ENCODE measurements around the gene PALD1. TPM values are rescaled to one million over a fixed set of nuclear protein-coding genes. Genes with fewer than 3 reads are reported as not detected.

The PALD1 gene
- total RNA-seq, 1 donor from 2014 or later, result 1.8 TPM

DNA sequence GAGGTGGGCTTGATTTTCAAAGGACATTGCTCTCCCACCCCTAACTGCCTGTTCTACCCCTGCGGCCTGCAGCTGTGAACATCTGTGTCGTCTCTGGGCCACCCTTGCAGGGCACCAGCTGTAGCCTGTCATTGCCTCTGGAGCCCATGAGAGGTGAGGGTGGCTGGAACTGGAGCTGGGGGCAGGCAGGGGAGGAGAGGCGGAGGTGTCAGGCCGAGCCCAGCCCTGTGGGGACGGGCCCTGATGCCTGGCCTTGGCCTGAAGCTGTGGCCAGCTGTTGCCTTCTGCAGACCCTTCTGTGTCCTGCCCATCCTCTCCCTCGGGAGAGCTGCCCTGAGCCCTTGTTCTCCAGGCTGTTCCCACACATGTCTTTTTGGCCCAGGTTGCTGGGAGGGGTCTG lies 44.5 kb downstream of the PALD1 start:
- Histone ChIP-seq H2AFZ (ENCODE audit: low read depth, low read length) (no peak overlapping the region), H3K4me2 (ENCODE audit: low read length) (no peak overlapping the region), H3K27me3 (ENCODE audit: insufficient read depth, low read length) (no peaks in the 10 kb centered on the region), H3K4me3 (ENCODE audit: insufficient read depth, low read depth, low read length) (no peak overlapping the region), H3K79me2 (ENCODE audit: insufficient read depth, low read length) (no peaks in the 10 kb centered on the region), H3K9me3 (ENCODE audit: insufficient read depth, low read depth, low read length) (no peaks in the 10 kb centered on the region), H3K27ac (ENCODE audit: low read depth, low read length) (no peak overlapping the region), H3K9ac (ENCODE audit: low read length) (no peak overlapping the region), H4K20me1 (ENCODE audit: insufficient read depth, low read length) (no peaks in the 10 kb centered on the region), H3K4me1 (ENCODE audit: insufficient read depth, low read length) (peaks cover 8% of the 10 kb centered on the region), H3K36me3 (ENCODE audit: insufficient read depth, low read length) (no peaks in the 10 kb centered on the region)
- FAIRE-seq (no peak), DNase-seq (ENCODE audit: low read depth) (no peak)
- TF ChIP-seq, protein P1, sequence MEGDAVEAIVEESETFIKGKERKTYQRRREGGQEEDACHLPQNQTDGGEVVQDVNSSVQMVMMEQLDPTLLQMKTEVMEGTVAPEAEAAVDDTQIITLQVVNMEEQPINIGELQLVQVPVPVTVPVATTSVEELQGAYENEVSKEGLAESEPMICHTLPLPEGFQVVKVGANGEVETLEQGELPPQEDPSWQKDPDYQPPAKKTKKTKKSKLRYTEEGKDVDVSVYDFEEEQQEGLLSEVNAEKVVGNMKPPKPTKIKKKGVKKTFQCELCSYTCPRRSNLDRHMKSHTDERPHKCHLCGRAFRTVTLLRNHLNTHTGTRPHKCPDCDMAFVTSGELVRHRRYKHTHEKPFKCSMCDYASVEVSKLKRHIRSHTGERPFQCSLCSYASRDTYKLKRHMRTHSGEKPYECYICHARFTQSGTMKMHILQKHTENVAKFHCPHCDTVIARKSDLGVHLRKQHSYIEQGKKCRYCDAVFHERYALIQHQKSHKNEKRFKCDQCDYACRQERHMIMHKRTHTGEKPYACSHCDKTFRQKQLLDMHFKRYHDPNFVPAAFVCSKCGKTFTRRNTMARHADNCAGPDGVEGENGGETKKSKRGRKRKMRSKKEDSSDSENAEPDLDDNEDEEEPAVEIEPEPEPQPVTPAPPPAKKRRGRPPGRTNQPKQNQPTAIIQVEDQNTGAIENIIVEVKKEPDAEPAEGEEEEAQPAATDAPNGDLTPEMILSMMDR (IDR thresholded peaks at IDR 0.05; ENCODE audit: insufficient read depth, low read depth, low read length), result no peak
- no peak for TF ChIP-seq EZH2 (IDR thresholded peaks at IDR 0.05; ENCODE audit: insufficient read depth, low read length)
- peaks cover 14% of the 10 kb centered on the region for H3K4me1 Mint-ChIP-seq (ENCODE audit: low read depth, unreplicated experiment)
- no peaks in the 10 kb centered on the region for H3K36me3 Mint-ChIP-seq (ENCODE audit: low read depth, unreplicated experiment)
- no peaks in the 10 kb centered on the region for H3K9me3 Mint-ChIP-seq (ENCODE audit: unreplicated experiment)
- H3K4me3 Mint-ChIP-seq (ENCODE audit: unreplicated experiment), result no peak overlapping the region
- no peak overlapping the region for H3K27ac Mint-ChIP-seq (ENCODE audit: unreplicated experiment)
- H3K27me3 Mint-ChIP-seq (ENCODE audit: low read depth, unreplicated experiment), result peaks cover 14% of the 10 kb centered on the region

DNA sequence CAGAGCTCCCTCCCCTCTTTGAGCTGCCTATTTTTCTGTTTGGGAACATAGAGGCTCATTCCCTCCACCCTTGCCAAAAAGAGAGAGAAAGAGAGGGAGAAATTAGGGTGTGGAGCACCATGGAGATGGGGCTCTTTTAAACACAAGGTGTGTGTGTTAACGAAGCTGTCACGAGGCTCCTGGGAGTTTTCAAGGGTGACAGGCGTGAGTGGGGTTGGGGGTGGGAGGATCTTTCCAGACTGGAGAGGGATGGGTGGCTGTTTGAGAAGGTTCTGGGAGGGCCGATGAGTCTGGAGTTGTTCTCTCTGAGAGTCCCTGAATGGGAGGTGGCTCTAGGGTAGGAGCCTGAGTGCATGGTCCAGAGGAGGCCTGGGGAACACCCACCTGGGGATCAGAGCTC lies 45.0 kb downstream of the PALD1 start:
- TF ChIP-seq, protein P1 (IDR thresholded peaks at IDR 0.05; ENCODE audit: insufficient read depth, low read depth, low read length), result no peak
- TF ChIP-seq EZH2 (IDR thresholded peaks at IDR 0.05; ENCODE audit: insufficient read depth, low read length), result no peak
- Histone ChIP-seq H3K9ac (ENCODE audit: low read length) (no peak overlapping the region), H3K9me3 (ENCODE audit: insufficient read depth, low read depth, low read length) (no peaks in the 10 kb centered on the region), H3K27me3 (ENCODE audit: insufficient read depth, low read length) (no peaks in the 10 kb centered on the region), H4K20me1 (ENCODE audit: insufficient read depth, low read length) (no peaks in the 10 kb centered on the region), H3K4me1 (ENCODE audit: insufficient read depth, low read length) (peaks cover 8% of the 10 kb centered on the region), H3K4me2 (ENCODE audit: low read length) (no peak overlapping the region), H3K79me2 (ENCODE audit: insufficient read depth, low read length) (no peaks in the 10 kb centered on the region), H3K27ac (ENCODE audit: low read depth, low read length) (no peak overlapping the region), H3K36me3 (ENCODE audit: insufficient read depth, low read length) (no peaks in the 10 kb centered on the region), H2AFZ (ENCODE audit: low read depth, low read length) (no peak overlapping the region), H3K4me3 (ENCODE audit: insufficient read depth, low read depth, low read length) (no peak overlapping the region)
- no peaks in the 10 kb centered on the region for H3K9me3 Mint-ChIP-seq (ENCODE audit: unreplicated experiment)
- FAIRE-seq, result no peak
- no peak overlapping the region for H3K27ac Mint-ChIP-seq (ENCODE audit: unreplicated experiment)
- DNase-seq (ENCODE audit: low read depth), result no peak
- no peaks in the 10 kb centered on the region for H3K36me3 Mint-ChIP-seq (ENCODE audit: low read depth, unreplicated experiment)
- H3K4me3 Mint-ChIP-seq (ENCODE audit: unreplicated experiment), result no peak overlapping the region
- H3K4me1 Mint-ChIP-seq (ENCODE audit: low read depth, unreplicated experiment), result peaks cover 13% of the 10 kb centered on the region
- peaks cover 14% of the 10 kb centered on the region for H3K27me3 Mint-ChIP-seq (ENCODE audit: low read depth, unreplicated experiment)

DNA sequence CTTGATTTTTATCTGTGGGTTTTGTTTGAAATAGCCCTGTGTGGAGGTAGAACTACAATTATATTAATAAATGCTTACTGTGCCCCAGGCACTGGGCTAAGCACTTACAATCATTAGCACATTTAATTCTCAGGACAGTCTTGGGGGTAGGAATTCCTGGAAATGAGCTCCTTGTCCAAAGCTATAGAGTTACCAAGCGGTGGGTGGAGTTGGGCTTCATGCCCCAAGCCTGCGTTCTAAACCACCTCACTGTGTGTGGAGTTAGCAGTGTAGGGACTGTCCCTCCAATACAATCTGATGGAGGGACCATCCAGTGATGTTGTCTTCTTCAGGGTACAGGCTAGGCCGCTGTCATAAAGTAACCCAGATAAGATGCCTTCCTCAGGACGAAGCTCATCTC lies 49.7 kb downstream of the PALD1 start:
- no peak overlapping the region for H3K4me2 ChIP-seq (ENCODE audit: low read length)
- H3K9ac ChIP-seq (ENCODE audit: low read length), result no peak overlapping the region
- H3K27ac ChIP-seq (ENCODE audit: low read depth, low read length), result no peak overlapping the region
- Mint-ChIP-seq H3K9me3 (ENCODE audit: unreplicated experiment) (no peaks in the 10 kb centered on the region), H3K4me1 (ENCODE audit: low read depth, unreplicated experiment) (peaks cover 3% of the 10 kb centered on the region), H3K27me3 (ENCODE audit: low read depth, unreplicated experiment) (peaks cover 13% of the 10 kb centered on the region), H3K27ac (ENCODE audit: unreplicated experiment) (no peak overlapping the region), H3K36me3 (ENCODE audit: low read depth, unreplicated experiment) (peaks cover 2% of the 10 kb centered on the region), H3K4me3 (ENCODE audit: unreplicated experiment) (no peak overlapping the region)
- no peak for FAIRE-seq
- H3K4me3 ChIP-seq (ENCODE audit: insufficient read depth, low read depth, low read length), result no peak overlapping the region
- no peak for DNase-seq (ENCODE audit: low read depth)
- peaks cover 3% of the 10 kb centered on the region for H4K20me1 ChIP-seq (ENCODE audit: insufficient read depth, low read length)
- TF ChIP-seq EZH2 (IDR thresholded peaks at IDR 0.05; ENCODE audit: insufficient read depth, low read length), result no peak
- TF ChIP-seq, protein P1 (IDR thresholded peaks at IDR 0.05; ENCODE audit: insufficient read depth, low read depth, low read length), result no peak
- H3K79me2 ChIP-seq (ENCODE audit: insufficient read depth, low read length), result no peaks in the 10 kb centered on the region
- H3K27me3 ChIP-seq (ENCODE audit: insufficient read depth, low read length), result no peaks in the 10 kb centered on the region
- H3K36me3 ChIP-seq (ENCODE audit: insufficient read depth, low read length), result no peaks in the 10 kb centered on the region
- H3K9me3 ChIP-seq (ENCODE audit: insufficient read depth, low read depth, low read length), result no peaks in the 10 kb centered on the region
- no peaks in the 10 kb centered on the region for H3K4me1 ChIP-seq (ENCODE audit: insufficient read depth, low read length)
- peak overlapping the region; percentile 11 for H2AFZ ChIP-seq (ENCODE audit: low read depth, low read length)
